ENCODE results near the gene NOXRED1. TPM values are rescaled to one million over a fixed set of nuclear protein-coding genes. Genes with fewer than 3 reads are reported as not detected.

NOXRED1 gene
- total RNA-seq: 0.15 TPM in 1 of 2 replicates, not detected in the other

GRCh38 chr14:77423423-77423822, at the start of gene NOXRED1:
TSS of gene NOXRED1 (minus strand) at chr14:77423523. CDS start at chr14:77422889, 634 bp downstream.

GRCh38 chr14:77457522-77458248, 34.4 kb upstream of the NOXRED1 start, which contains the start of the genes AHSA1 and VIPAS39:
TSS of gene AHSA1 (plus strand) at chr14:77458093. CDS start at chr14:77458190, 97 bp downstream.
TSS of gene VIPAS39 (minus strand) at chr14:77457601. CDS start at chr14:77454102, 3,499 bp downstream.

DNA sequence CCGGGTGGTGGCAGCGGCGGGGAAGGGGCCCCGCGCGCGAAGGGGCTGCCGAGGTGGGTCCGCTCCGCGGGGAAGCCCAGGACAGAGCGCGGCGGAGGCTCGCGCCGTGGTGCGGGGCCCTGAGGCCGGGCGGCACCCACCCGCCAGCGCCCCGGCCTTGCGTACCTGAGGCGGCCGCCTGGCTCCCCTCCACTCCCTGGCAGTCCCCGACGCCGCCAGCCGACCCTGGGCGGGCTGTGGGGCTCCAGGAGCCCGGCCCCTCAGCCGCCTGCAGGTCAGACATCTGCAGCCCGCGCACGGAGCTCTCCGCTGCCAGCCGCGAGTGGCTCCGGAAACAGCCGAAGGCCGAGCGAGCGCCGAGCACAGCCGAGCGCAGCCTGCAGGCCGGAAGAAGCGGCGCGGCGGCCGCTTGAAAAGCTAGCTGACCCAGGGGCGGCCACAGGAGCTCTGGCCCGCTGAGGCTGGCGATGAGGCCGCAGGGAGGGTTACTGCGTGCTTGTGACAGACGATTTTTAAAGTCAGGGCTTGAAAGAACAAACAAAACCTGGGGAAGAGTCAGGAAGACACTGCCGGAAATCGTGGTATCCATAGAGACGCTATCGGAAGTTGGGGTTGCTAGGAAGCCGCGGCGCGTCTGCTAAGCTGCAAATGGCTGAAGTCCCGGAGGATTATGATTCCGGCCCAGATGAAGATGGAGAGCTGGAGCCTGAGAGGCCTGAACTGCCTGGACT, 46.4 kb downstream of the NOXRED1 start, which contains the start of the genes SAMD15 and TMED8:
Gene SAMD15 (plus strand): TSS at position 609 of the 731 bp plus-strand sequence. CDS start 40 bp downstream, at position 649.
Gene TMED8 (minus strand): TSS at position 324 of the 731 bp plus-strand sequence. CDS start 41 bp downstream, at position 283.

Other genes with a start within 250 kb of the NOXRED1 start
- 0.32 TPM in 1 of 2 replicates, not detected in the other for gene TMEM63C, start 241.7 kb downstream of the NOXRED1 start, total RNA-seq
- gene NGB, start 152.3 kb downstream of the NOXRED1 start, total RNA-seq: not detected in 2 replicates
- gene POMT2, start 102.6 kb downstream of the NOXRED1 start, total RNA-seq: 8.4 and 10.0 TPM in 2 replicates
- gene GSTZ1, start 102.5 kb downstream of the NOXRED1 start, total RNA-seq: 14.3 and 23.4 TPM in 2 replicates
- gene TMED8, start 46.4 kb downstream of the NOXRED1 start, total RNA-seq: 11.0 and 13.8 TPM in 2 replicates
- 2.3 and 4.0 TPM in 2 replicates for gene SAMD15, start 46.1 kb downstream of the NOXRED1 start, total RNA-seq
- 35.4 and 36.0 TPM in 2 replicates for gene VIPAS39, start 34.1 kb upstream of the NOXRED1 start, total RNA-seq
- gene AHSA1, start 34.6 kb upstream of the NOXRED1 start, total RNA-seq: 186 and 213 TPM in 2 replicates
- under 0.01 TPM in 1 of 2 replicates, not detected in the other for gene ISM2, start 75.3 kb upstream of the NOXRED1 start, total RNA-seq
- 49.4 and 93.5 TPM in 2 replicates for gene SPTLC2, start 193.1 kb upstream of the NOXRED1 start, total RNA-seq

All from epithelial cell of umbilical artery (primary cell).